Heart left ventricle (tissue), 16 donors: ENCODE measurements around the gene KRT15. TPM values are rescaled to one million over a fixed set of nuclear protein-coding genes. Genes with fewer than 3 reads are reported as not detected.

Experiments used
- ATAC-seq, 4 donors: fragments of 200-7000 bp; cut with Tn5 transposase; one replicate each; pipeline ENCODE4 v1.9.1; 2020 to 2022; ENCODE audit warnings: moderate library complexity in 4 of 4, mild to moderate bottlenecking in 3 of 4, moderate number of reproducible peaks in 1 of 4
- DNase-seq, 5 donors: peaks; one replicate each; pipeline ENCODE4 v3.0.0-alpha.2; 2020
- H3K27ac ChIP-seq, 12 donors: fragments of 200-600 bp; sonication (generic) in 4 of 12; one replicate each; pipeline versions ENCODE4 v1.5.0 to v1.8.0; 2016 to 2022; ENCODE audit warnings: mild to moderate bottlenecking in 2 of 12
- H3K27me3 ChIP-seq, 9 donors: fragments of 200-600 bp; sonication (generic) in 2 of 9; one replicate each; pipeline versions ENCODE4 v1.5.1 to v1.8.0; 2016 to 2022; ENCODE audit warnings: mild to moderate bottlenecking in 3 of 9
- H3K36me3 ChIP-seq, 9 donors: fragments of 200-600 bp; sonication (generic) in 2 of 9; one replicate each; pipeline versions ENCODE4 v1.5.0 to v1.8.0; 2018 to 2022; ENCODE audit warnings: mild to moderate bottlenecking in 2 of 9
- H3K4me1 ChIP-seq, 12 donors: fragments of 200-600 bp; sonication (generic) in 4 of 12; one replicate each; pipeline versions ENCODE4 v1.5.0 to v1.8.0; 2016 to 2022; ENCODE audit warnings: mild to moderate bottlenecking in 3 of 12
- H3K4me3 ChIP-seq, 12 donors: fragments of 200-600 bp; sonication (generic) in 4 of 12; one replicate each; pipeline versions ENCODE4 v1.5.0 to v1.8.0; 2017 to 2022; ENCODE audit warnings: mild to moderate bottlenecking in 9 of 12, moderate library complexity in 4 of 12
- H3K9me3 ChIP-seq, 12 donors: fragments of 200-600 bp; sonication (generic) in 4 of 12; one replicate each; pipeline versions ENCODE4 v1.5.0 to v1.8.0; 2016 to 2022; ENCODE audit warnings: mild to moderate bottlenecking in 1 of 12
- POLR2A ChIP-seq, 2 donors: fragments of 450-650 bp; IDR thresholded peaks; one replicate each; pipeline ENCODE4 v1.6.1; 2017; ENCODE audit warnings: antibody characterized with exemption in 2 of 2, mild to moderate bottlenecking in 2 of 2, moderate library complexity in 2 of 2
- WGBS, 4 donors: extraction: QIAGEN DNeasy Blood & Tissue Kit in 2 of 4; methylation state at CpG; one replicate each; pipeline versions ENCODE4 v1.1.5 to v1.1.7; 2013 to 2018; 5-methylcytosine and 5-hydroxymethylcytosine counted together
- intact Hi-C, 10 donors: fragments of 100-400 bp; cut with DNase I; formaldehyde crosslinking; loops; one replicate each; pipeline versions ENCODE4 v1.11.1 to v1.14.2; 2022
- polyA plus RNA-seq, 2 donors: library from polyadenylated mRNA; stranded (reverse); fragments of 200-250 nt; gene quantifications; one replicate each; pipeline ENCODE4 v1.2.3, GENCODE V29; 2013
- total RNA-seq, 9 donors: library from RNA; depleted of rRNA in 2 of 9; stranded (reverse); fragments of >200 nt in 2 of 9; fragmentation: NEBNext Ultra II Directional in 3 of 9; extraction: Animal tissue kit (Norgen Biotek cat#: 25700) in 3 of 9; gene quantifications; one replicate each; pipeline versions ENCODE4 v1.1.0 to v1.2.4, GENCODE V29; 2016 to 2023
- TF ChIP-seq, protein P1 (sequence below), 12 donors: fragments of 200-600 bp; sonication (generic) in 4 of 12; IDR thresholded peaks; one replicate each; pipeline versions ENCODE4 v1.5.0 to v1.8.0; 2018 to 2022; ENCODE audit warnings: antibody characterized with exemption in 12 of 12, mild to moderate bottlenecking in 5 of 12
- donor health status: ischemic (EF 13 %, LVEDD 7.1; RV severe dilation, severe dysfunction).
- donor health status: healthy with polysubstance abuse.
- donor health status: DM: no; HTN: yes; CAD: no.
- donor health status: DM: no; HTN: no; CAD: no.
- donor health status: ischemic (EF 25% LVEDD 6.9; RV normal size, moderate dysfunction).
- donor health status: ischemic (EF 25% LVEDD 5.7; RV mildly dilated, moderate dysfunction).
- donor health status: healthy.
- donor health status: DM: yes; HTN: yes; CAD: no.
- donor health status: ischemic (EF 35%, LVEDD 5.7; RV mildly dilated, moderate dysfunction).
- donor health status: nonischemic (EF 11% LVEDD 7.7; RV severe dilation, severe dysfunction).
- donor health status: DM: yes; HTN: yes; CAD: no.
- donor health status: PGD.
- donor health status: ischemic (EF 29% LVEDD 5.4; RV normal size, mild dysfunction).
- donor health status: nonischemic (EF 23%, LVEDD 6.1; RV moderate dilation, normal function).

The KRT15 gene
- total and polyA plus RNA-seq, 11 donors = 0.14 to 0.36 TPM; not detected in 9

DNA sequence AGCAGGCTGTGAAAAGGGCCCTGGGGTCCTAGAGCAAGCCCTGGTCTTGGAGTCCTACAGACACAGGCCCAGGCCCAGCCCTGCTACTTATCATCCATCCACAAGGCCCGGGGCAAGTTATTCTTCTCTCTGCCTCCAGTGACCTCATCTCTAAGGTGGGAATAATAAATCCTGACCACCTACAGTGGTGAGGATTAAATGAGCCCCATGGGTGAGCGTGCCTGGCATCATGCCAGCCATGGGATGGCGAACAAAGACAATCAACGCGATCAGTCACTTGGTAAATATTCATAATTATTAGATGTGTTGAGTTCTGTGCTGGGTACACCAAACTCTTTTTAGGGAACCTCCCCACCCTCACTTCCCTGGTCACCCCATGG is 5.5 kb downstream of the KRT15 start:
- no peak for TF ChIP-seq POLR2A (IDR thresholded peaks at IDR 0.05)
- TF ChIP-seq, protein P1, sequence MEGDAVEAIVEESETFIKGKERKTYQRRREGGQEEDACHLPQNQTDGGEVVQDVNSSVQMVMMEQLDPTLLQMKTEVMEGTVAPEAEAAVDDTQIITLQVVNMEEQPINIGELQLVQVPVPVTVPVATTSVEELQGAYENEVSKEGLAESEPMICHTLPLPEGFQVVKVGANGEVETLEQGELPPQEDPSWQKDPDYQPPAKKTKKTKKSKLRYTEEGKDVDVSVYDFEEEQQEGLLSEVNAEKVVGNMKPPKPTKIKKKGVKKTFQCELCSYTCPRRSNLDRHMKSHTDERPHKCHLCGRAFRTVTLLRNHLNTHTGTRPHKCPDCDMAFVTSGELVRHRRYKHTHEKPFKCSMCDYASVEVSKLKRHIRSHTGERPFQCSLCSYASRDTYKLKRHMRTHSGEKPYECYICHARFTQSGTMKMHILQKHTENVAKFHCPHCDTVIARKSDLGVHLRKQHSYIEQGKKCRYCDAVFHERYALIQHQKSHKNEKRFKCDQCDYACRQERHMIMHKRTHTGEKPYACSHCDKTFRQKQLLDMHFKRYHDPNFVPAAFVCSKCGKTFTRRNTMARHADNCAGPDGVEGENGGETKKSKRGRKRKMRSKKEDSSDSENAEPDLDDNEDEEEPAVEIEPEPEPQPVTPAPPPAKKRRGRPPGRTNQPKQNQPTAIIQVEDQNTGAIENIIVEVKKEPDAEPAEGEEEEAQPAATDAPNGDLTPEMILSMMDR (IDR thresholded peaks at IDR 0.05) = no peak
- intact Hi-C loops = no loop called here
- no peak for DNase-seq
- ATAC-seq = no peak
- H3K4me1 ChIP-seq = peaks cover 0 to 4% (median 0%) of the 10 kb centered on the region in 12 donors
- WGBS, 4 donors = 71 to 81% (median 77%) methylated on average over 4 to 5 of the region's 5 CpGs
- H3K27ac ChIP-seq = no peak overlapping the region
- no peak overlapping the region for H3K4me3 ChIP-seq
- no peaks in the 10 kb centered on the region for H3K9me3 ChIP-seq
- H3K27me3 ChIP-seq = peaks cover 0 to 29% (median 0%) of the 10 kb centered on the region in 9 donors
- H3K36me3 ChIP-seq = no peaks in the 10 kb centered on the region

DNA sequence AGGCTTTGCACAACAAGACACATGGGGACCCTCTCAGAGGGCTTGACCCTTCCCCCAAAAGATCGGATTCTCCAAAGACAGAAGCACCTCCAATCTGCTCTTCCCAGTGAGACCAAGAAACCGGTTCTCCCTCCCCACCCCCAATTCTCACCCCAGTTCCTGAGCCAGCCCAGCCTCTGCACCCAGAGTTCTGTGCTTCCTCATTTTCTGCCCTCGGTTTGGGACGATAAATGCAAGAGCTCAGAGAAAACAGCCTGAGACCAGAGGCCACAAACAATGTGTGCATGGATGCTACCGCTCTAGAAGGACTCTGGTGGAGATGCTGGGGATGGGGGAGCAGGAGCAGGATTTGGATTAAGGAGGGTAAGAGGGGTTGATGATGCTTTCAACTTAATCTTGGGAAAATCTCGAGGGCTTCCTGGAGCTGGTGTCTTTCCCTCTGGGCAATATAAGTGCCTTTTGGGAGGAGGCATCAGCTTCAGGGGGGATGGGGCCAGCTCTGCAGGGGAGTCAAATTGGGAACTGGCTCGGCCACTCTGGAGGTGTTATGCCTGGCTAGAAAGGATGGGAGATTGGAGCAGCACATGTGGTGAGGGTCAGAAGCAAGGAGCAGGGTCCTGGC is 6.0 kb downstream of the KRT15 start:
- ATAC-seq (no peak), DNase-seq (no peak)
- TF ChIP-seq, protein P1 (IDR thresholded peaks at IDR 0.05) = no peak
- no peak overlapping the region for H3K27ac ChIP-seq
- no peaks in the 10 kb centered on the region for H3K9me3 ChIP-seq
- peaks cover 0 to 4% (median 0%) of the 10 kb centered on the region in 12 donors for H3K4me1 ChIP-seq
- WGBS, 4 donors = 49 to 61% (median 57%) methylated on average over 7 of the region's 7 CpGs
- no peaks in the 10 kb centered on the region for H3K36me3 ChIP-seq
- no peak overlapping the region for H3K4me3 ChIP-seq
- intact Hi-C loops = no loop called here
- peaks cover 0 to 29% (median 0%) of the 10 kb centered on the region in 9 donors for H3K27me3 ChIP-seq

DNA sequence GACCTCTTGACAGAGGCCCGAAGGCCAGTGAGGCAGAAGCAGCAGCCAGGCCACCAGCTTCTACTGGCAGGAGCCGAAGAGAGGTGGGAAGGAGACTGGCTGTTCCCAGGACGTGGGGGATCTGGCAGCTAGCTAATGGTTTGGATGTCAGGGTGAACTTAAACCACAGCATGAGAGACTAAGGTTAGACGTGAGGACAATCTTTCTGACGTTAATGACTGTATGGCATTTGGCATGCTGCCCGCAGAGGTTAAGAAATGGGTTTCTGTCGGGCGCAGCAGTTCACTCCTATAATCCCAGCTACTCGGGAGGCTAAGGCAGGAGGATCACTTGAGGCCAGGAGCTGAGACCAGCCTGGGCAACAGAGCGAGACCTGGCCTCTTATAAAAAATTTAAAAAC is 7.0 kb downstream of the KRT15 start:
- H3K4me3 ChIP-seq = no peak overlapping the region
- H3K27ac ChIP-seq = no peak overlapping the region
- no peaks in the 10 kb centered on the region for H3K9me3 ChIP-seq
- H3K27me3 ChIP-seq = peaks cover 0 to 29% (median 4%) of the 10 kb centered on the region in 9 donors
- intact Hi-C loops = no loop called here
- H3K4me1 ChIP-seq = peaks cover 0 to 4% (median 0%) of the 10 kb centered on the region in 12 donors
- 77 to 81% (median 77%) methylated on average over 10 of the region's 10 CpGs for WGBS, 4 donors
- TF ChIP-seq, protein P1 (IDR thresholded peaks at IDR 0.05) = no peak
- DNase-seq = no peak
- ATAC-seq = no peak
- no peaks in the 10 kb centered on the region for H3K36me3 ChIP-seq

DNA sequence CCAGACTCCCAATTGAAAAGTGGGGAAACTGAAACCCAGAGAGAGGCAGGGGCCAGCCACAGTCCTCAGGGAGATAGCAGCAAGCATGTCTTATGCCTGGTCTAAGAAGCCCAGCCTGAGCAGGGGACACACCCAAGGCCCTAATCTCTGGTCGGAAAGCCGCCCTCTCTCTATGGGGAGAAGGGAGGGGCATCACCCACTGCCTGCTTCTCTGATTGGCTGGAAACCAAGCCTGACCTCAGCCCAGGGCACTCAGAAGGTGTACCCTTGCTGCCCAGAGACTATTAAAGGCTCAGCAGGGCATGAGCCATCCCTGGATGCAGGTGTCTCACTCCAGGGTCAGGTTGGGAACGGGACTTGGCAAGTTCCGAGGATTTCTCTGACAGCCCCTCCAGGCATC is 7.6 kb downstream of the KRT15 start:
- Histone ChIP-seq H3K4me1 (peaks cover 0 to 4% (median 0%) of the 10 kb centered on the region in 12 donors), H3K27ac (no peak overlapping the region), H3K9me3 (no peaks in the 10 kb centered on the region), H3K4me3 (no peak overlapping the region), H3K27me3 (peaks cover 0 to 23% (median 4%) of the 10 kb centered on the region in 9 donors), H3K36me3 (no peaks in the 10 kb centered on the region)
- WGBS, 4 donors = 40 to 83% (median 57%) methylated on average over 2 to 4 of the region's 4 CpGs
- no peak for DNase-seq
- intact Hi-C loops = no loop called here
- TF ChIP-seq POLR2A (IDR thresholded peaks at IDR 0.05) = no peak
- TF ChIP-seq, protein P1 (IDR thresholded peaks at IDR 0.05) = no peak
- ATAC-seq = no peak
